Effector CD4-positive, alpha-beta T cell (primary cell): Measurements from ENCODE around the gene ADGRG4.
"Not testable (repeated sequence)": the region's sequence is repeated elsewhere in the genome, so short reads cannot be mapped to it uniquely, and the experiment has no call there.

Experiments used
- DNase-seq: peaks from one replicate; pipeline ENCODE4 v3.0.0-alpha.2; 2020

Gene ADGRG4

GRCh38 chrX:136386826-136387225 lies 86.1 kb downstream of the ADGRG4 start:
- no peak for DNase-seq

- no peak for DNase-seq
Measured at GRCh38 chrX:136387951-136388502, 87.3 kb downstream of the ADGRG4 start.

GRCh38 chrX:136390921-136391320 lies 90.2 kb downstream of the ADGRG4 start:
- DNase-seq, result no peak

GRCh38 chrX:136395271-136395670 lies 94.5 kb downstream of the ADGRG4 start:
- DNase-seq, result no peak

GRCh38 chrX:136397001-136397400 lies 96.2 kb downstream of the ADGRG4 start:
- no peak for DNase-seq

GRCh38 chrX:136405126-136405525 lies 104.4 kb downstream of the ADGRG4 start:
- DNase-seq, result no peak

GRCh38 chrX:136417806-136418205 lies 117.0 kb downstream of the ADGRG4 start:
- DNase-seq, result no peak

- no peak for DNase-seq
Measured at GRCh38 chrX:136421338-136421737, 120.6 kb downstream of the ADGRG4 start.

GRCh38 chrX:136423724-136424123 lies 123.0 kb downstream of the ADGRG4 start:
- DNase-seq, result no peak

- DNase-seq, result no peak
Measured at GRCh38 chrX:136425996-136426395, 125.2 kb downstream of the ADGRG4 start.

- DNase-seq, result no peak
Measured at GRCh38 chrX:136431625-136432024, 130.9 kb downstream of the ADGRG4 start.

- no peak for DNase-seq
Measured at GRCh38 chrX:136437774-136438173, 137.0 kb downstream of the ADGRG4 start.

GRCh38 chrX:136438192-136438591 lies 137.4 kb downstream of the ADGRG4 start:
- DNase-seq, result no peak

- not testable (repeated sequence) for DNase-seq
Measured at GRCh38 chrX:136445674-136446073, 144.9 kb downstream of the ADGRG4 start.

- DNase-seq, result no peak
Measured at GRCh38 chrX:136446208-136446607, 145.4 kb downstream of the ADGRG4 start.

- no peak for DNase-seq
Measured at GRCh38 chrX:136447308-136447707, 146.5 kb downstream of the ADGRG4 start.

- DNase-seq, result no peak
Measured at GRCh38 chrX:136447968-136448367, 147.2 kb downstream of the ADGRG4 start.

- DNase-seq, result no peak
Measured at GRCh38 chrX:136450050-136450830, 149.5 kb downstream of the ADGRG4 start.

GRCh38 chrX:136452614-136453013 lies 151.9 kb downstream of the ADGRG4 start:
- no peak for DNase-seq

GRCh38 chrX:136453114-136453513 lies 152.4 kb downstream of the ADGRG4 start:
- DNase-seq, result no peak

- DNase-seq, result no peak
Measured at GRCh38 chrX:136453771-136454170, 153.0 kb downstream of the ADGRG4 start.

- no peak for DNase-seq
Measured at GRCh38 chrX:136456133-136456532, 155.4 kb downstream of the ADGRG4 start.

- no peak for DNase-seq
Measured at GRCh38 chrX:136457303-136457917, 156.6 kb downstream of the ADGRG4 start.

GRCh38 chrX:136464589-136464988 lies 163.8 kb downstream of the ADGRG4 start:
- DNase-seq, result no peak
